Tibial nerve (tissue), 4 donors: ENCODE data around the gene IGSF5. TPM values are rescaled to one million over a fixed set of nuclear protein-coding genes. Genes with fewer than 3 reads are reported as not detected.

Experiments used
- DNase-seq, 2 donors: peaks; one replicate each; pipeline ENCODE4 v3.0.0-alpha.2; 2019; ENCODE audit warnings: low spot score in 2 of 2
- H3K27ac ChIP-seq, 4 donors: fragments of 200-600 bp; sonication (generic) in 3 of 4; one replicate each; pipeline ENCODE4 v1.5.1; 2017 to 2019; ENCODE audit warnings: mild to moderate bottlenecking in 1 of 4
- H3K27me3 ChIP-seq, 2 donors: fragments of 200-600 bp; sonication (generic) in 1 of 2; one replicate each; pipeline versions ENCODE4 v1.5.1 to v1.6.0; 2017 to 2019
- H3K36me3 ChIP-seq, 3 donors: fragments of 200-600 bp; sonication (generic); one replicate each; pipeline ENCODE4 v1.5.1; 2018 to 2019
- H3K4me1 ChIP-seq, 4 donors: fragments of 200-600 bp; sonication (generic) in 3 of 4; one replicate each; pipeline ENCODE4 v1.5.1; 2017 to 2019
- H3K4me3 ChIP-seq, 4 donors: fragments of 200-600 bp; sonication (generic) in 3 of 4; one replicate each; pipeline ENCODE4 v1.5.1; 2017 to 2019; ENCODE audit warnings: mild to moderate bottlenecking in 1 of 4, moderate library complexity in 1 of 4
- H3K9me3 ChIP-seq, 4 donors: fragments of 200-600 bp; sonication (generic) in 3 of 4; one replicate each; pipeline ENCODE4 v1.5.1; 2017 to 2019
- CTCF ChIP-seq, 5 experiments: fragments of 200-600 bp in 3 of 5; fragments of 450-650 bp in 2 of 5; sonication (generic) in 3 of 5; IDR thresholded peaks; one replicate each; pipeline ENCODE4 v1.5.1; 2016 to 2019; ENCODE audit warnings: antibody characterized with exemption in 5 of 5, mild to moderate bottlenecking in 3 of 5, moderate library complexity in 2 of 5
- EP300 ChIP-seq, 2 donors: sonication (generic); formaldehyde crosslinking; IDR thresholded peaks; one replicate each; pipeline ENCODE4 v1.6.1; 2017; ENCODE audit warnings: antibody characterized with exemption in 2 of 2, mild to moderate bottlenecking in 1 of 2
- POLR2A ChIP-seq, 2 donors: fragments of 450-650 bp; IDR thresholded peaks; one replicate each; pipeline ENCODE4 v1.6.1; 2017; ENCODE audit warnings: antibody characterized with exemption in 2 of 2, mild to moderate bottlenecking in 2 of 2, moderate library complexity in 2 of 2
- WGBS, 2 donors: methylation state at CpG; one replicate each; pipeline ENCODE4 v1.1.5; 2018; 5-methylcytosine and 5-hydroxymethylcytosine counted together
- total RNA-seq, 4 donors: library from RNA; depleted of rRNA; stranded (reverse); fragments of >200 nt; gene quantifications; one replicate each; pipeline ENCODE4 v1.1.0, GENCODE V29; 2016

The IGSF5 gene
- total RNA-seq, 4 donors from 2014 or later, result not detected

DNA sequence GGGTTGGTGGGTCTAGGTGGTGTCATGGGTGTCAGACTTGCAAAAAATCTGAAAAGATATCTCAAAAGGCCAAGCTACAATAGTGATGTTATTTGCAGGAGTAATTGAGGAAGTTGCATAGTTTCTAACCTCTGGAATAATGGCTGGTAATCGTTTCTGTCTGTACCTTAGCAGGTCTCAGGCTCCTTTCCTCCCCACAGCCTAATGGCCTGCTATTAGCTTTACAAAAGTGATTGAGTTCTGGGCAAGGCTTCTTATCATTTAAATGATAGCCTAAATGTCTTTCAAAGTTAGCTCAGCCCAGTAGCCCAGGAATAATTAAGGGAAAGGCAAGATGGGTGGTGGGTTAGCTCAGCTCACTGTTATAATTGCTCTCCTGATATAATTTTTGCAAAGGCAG is 37.7 kb upstream of the IGSF5 start:
- no peak for TF ChIP-seq EP300 (IDR thresholded peaks at IDR 0.05)
- TF ChIP-seq CTCF (IDR thresholded peaks at IDR 0.05), result no peak
- no peak for TF ChIP-seq POLR2A (IDR thresholded peaks at IDR 0.05)
- H3K4me1 ChIP-seq, result no peaks in the 10 kb centered on the region
- WGBS, 2 donors, result 10 to 18% methylated on average over 1 of the region's 1 CpG
- no peaks in the 10 kb centered on the region for H3K36me3 ChIP-seq
- no peak overlapping the region for H3K4me3 ChIP-seq
- no peak for DNase-seq
- H3K27me3 ChIP-seq, result no peaks in the 10 kb centered on the region
- peaks cover 0 to 15% (median 0%) of the 10 kb centered on the region in 4 donors for H3K9me3 ChIP-seq
- no peak overlapping the region for H3K27ac ChIP-seq

- no peak overlapping the region for H3K27ac ChIP-seq
- WGBS, 2 donors, result 88 to 89% methylated on average over 7 to 8 of the region's 8 CpGs
- H3K4me1 ChIP-seq, result no peaks in the 10 kb centered on the region
- no peaks in the 10 kb centered on the region for H3K9me3 ChIP-seq
- no peaks in the 10 kb centered on the region for H3K36me3 ChIP-seq
- H3K4me3 ChIP-seq, result no peak overlapping the region
- DNase-seq, result no peak
- TF ChIP-seq CTCF (IDR thresholded peaks at IDR 0.05) (no peak), POLR2A (IDR thresholded peaks at IDR 0.05) (no peak), EP300 (IDR thresholded peaks at IDR 0.05) (no peak)
- H3K27me3 ChIP-seq, result no peaks in the 10 kb centered on the region
Measured at GRCh38 chr21:39710866-39711265, 34.1 kb upstream of the IGSF5 start.

DNA sequence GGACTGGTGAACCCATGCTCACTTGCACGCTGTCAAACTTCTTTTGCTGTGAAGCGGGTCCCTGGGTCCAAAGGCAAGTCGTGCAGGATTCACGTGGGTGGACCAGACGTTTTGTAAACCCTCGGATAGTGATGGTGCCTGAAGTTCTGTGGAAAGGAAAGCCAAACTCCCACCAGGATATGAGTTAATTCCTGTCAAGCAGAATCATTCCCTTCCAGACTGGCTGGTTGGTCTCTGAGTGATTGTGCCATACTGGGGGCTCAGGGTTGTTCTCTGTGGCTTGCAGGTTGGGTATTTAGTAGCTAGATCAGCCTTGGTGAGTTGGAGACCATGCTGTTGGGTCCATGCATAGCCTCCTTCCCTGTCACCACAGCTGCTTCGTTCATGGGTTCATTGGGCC is 32.7 kb upstream of the IGSF5 start:
- Histone ChIP-seq H3K4me1 (no peaks in the 10 kb centered on the region), H3K27me3 (no peaks in the 10 kb centered on the region), H3K27ac (no peak overlapping the region), H3K9me3 (no peaks in the 10 kb centered on the region), H3K36me3 (no peaks in the 10 kb centered on the region), H3K4me3 (no peak overlapping the region)
- DNase-seq, result no peak
- TF ChIP-seq CTCF (IDR thresholded peaks at IDR 0.05), result no peak
- no peak for TF ChIP-seq POLR2A (IDR thresholded peaks at IDR 0.05)
- no peak for TF ChIP-seq EP300 (IDR thresholded peaks at IDR 0.05)
- 88 to 97% methylated on average over 7 of the region's 7 CpGs for WGBS, 2 donors

- Histone ChIP-seq H3K4me3 (no peak overlapping the region), H3K36me3 (no peaks in the 10 kb centered on the region), H3K4me1 (no peaks in the 10 kb centered on the region), H3K27me3 (no peaks in the 10 kb centered on the region), H3K27ac (no peak overlapping the region), H3K9me3 (no peaks in the 10 kb centered on the region)
- no peak for DNase-seq
- WGBS, 2 donors, result 58 to 68% methylated on average over 3 of the region's 3 CpGs
- TF ChIP-seq EP300 (IDR thresholded peaks at IDR 0.05), result no peak
- no peak for TF ChIP-seq CTCF (IDR thresholded peaks at IDR 0.05)
- no peak for TF ChIP-seq POLR2A (IDR thresholded peaks at IDR 0.05)
Measured at GRCh38 chr21:39712976-39713375, 32.0 kb upstream of the IGSF5 start.

DNA sequence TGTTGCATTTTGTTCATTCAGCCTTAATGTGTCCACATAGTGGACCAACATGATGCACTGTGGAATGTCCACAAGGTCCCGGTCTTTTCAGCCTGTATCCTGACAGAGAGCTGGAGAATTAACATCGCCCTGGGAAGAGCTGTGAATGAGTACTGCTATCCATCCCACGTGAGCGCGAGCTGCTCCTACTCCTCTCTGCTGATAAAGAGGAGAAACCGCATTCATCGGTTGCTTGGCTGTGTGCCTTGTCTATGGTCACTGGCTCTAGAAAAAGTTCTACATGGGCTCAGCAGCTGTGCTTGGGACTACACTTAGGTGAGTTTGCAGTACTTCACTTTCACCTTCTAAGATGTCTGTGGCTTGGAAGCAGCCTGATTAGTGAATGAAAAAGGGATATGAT is 31.1 kb upstream of the IGSF5 start:
- WGBS, 2 donors, result 46 to 54% methylated on average over 7 of the region's 7 CpGs
- TF ChIP-seq POLR2A (IDR thresholded peaks at IDR 0.05) (no peak), CTCF (IDR thresholded peaks at IDR 0.05) (no peak), EP300 (IDR thresholded peaks at IDR 0.05) (no peak)
- H3K4me3 ChIP-seq, result no peak overlapping the region
- DNase-seq, result peak in 1 of 2 donors; percentile 5
- H3K27ac ChIP-seq, result no peak overlapping the region
- H3K36me3 ChIP-seq, result no peaks in the 10 kb centered on the region
- no peaks in the 10 kb centered on the region for H3K4me1 ChIP-seq
- H3K9me3 ChIP-seq, result no peaks in the 10 kb centered on the region
- H3K27me3 ChIP-seq, result no peaks in the 10 kb centered on the region
